GM11168 (cell line): ENCODE measurements around the gene ZYG11A.

Source experiments
- in situ Hi-C: fragments of 300-500 bp; cut with MboI; formaldehyde crosslinking; loops from one replicate; pipeline ENCODE4 v1.12.0; 2022; ENCODE audit warnings: low sequenced_read_pairs; ENCODE audit not compliant: unreplicated experiment

The ZYG11A gene

DNA sequence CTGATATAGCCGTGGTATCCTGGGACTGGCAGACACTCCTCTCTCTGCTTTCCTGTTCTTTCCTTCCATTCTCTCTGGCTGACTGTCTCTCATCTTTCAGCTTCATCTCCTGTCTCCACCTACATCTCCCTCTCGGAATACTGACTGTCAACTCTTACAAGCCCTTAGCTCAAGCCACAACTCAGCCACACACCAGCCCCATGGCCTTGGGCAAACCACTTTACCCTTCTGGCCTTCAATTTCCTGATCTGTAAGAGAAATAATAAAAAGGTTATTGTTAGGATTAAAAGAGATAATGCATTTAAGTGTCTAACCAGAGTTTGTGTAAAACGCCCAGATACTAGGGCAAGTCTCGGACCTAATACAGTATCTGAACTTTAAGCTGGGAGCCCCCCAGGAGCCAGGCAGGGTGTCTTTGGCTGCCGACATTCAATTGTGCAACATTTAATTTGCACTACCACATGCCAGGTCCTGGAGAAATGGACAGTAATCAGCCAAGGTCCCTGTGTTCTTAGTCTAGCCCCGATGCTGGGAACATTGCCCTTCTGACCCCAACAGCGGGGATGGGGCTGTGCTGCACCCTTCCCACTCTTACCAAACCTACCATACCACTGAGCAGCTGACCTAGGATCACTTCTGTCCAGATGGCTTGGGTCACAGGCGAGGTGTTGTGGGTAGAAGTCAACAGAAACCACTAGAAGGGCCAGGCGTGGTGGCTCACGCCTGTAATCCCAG, 73.8 kb downstream of the ZYG11A start:
- in situ Hi-C loops = no loop called here

DNA sequence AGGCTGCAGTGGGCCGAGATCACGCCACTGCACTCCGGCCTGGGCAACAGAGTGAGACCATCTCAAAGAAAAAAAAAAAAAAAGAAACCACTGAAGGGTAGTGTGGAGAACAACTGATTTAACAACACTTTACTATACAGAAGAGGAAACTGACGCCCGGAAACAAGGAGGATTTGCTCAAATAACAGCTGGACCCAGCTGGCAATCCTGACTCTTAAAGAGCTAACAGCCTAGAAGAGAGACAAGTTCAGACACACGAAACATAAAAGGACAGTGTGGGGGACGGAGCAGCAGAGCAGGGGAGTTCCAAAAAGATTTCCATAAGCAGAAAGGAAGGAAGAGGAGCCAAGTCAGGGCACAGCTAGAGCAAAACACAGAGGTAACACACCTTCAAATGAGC, 74.6 kb downstream of the ZYG11A start:
- in situ Hi-C loops = no loop called here

DNA sequence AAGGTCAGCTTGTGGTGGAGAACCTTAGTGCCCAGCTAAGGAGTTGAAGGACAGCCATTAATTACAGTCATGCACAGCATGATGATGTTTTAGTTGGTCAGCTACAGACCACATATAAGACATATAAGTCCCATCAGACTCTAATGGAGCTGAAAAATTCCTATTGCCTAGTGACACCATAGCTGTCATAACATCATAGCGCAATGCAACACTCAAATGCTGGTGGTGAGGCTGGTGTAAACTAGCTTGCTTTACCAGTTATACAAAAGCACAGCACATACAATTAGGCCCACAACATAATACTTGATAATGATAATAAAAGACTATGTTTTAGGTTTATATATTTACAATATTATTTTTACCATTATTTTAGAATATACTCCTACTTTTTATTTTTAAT, 75.0 kb downstream of the ZYG11A start:
- in situ Hi-C loops = no loop called here

DNA sequence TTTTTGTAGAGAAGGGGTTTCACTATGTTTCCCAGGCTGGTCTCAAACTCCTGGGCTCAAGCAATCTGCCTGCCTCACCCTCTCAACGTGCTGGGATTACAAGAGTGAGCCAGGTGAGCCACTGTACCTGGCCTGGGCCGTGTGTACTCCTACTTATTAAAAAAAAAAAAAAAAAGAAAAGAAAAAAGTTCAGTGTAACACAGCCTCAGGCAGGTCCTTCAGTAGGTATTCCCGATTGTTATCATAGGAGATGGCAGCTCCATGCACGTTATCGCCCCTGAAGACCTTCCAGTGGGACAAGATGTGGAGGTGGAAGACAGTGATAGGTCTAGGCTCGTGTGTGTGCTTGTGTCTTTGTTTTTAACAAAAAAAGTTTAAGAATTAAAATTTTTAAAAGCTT, 75.6 kb downstream of the ZYG11A start:
- in situ Hi-C loops = no loop called here

DNA sequence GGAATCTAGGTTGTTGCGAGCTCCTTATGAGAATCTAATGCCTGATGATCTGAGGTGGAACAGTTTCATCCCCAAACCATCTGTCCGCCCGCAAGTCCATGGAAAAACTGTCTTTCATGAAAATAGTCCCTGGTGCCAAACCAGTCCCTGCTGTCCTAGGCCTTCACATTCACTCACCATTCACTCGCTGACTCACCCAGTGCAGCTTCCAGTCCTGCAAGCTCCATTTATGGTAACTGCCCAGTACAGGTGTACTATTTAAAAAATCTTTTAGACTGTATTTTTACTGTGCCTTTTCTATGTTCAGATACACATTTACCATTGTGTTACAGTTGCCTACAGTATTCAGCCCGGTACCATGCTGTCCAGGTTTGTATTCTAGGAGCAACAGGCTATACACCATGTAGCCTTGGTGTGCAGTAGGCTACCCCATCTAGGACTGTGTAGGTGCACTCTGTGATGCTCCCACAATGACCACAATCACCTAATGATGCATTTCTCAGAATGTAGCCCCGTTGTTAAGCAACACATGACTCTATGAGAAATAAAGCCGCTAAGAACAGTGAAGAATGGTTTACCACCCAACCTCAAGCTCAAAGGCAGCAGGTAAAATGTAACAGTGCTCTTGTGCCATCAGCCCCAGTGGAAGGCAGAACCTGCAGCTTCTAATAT, 76.6 kb downstream of the ZYG11A start:
- in situ Hi-C loops = no loop called here

DNA sequence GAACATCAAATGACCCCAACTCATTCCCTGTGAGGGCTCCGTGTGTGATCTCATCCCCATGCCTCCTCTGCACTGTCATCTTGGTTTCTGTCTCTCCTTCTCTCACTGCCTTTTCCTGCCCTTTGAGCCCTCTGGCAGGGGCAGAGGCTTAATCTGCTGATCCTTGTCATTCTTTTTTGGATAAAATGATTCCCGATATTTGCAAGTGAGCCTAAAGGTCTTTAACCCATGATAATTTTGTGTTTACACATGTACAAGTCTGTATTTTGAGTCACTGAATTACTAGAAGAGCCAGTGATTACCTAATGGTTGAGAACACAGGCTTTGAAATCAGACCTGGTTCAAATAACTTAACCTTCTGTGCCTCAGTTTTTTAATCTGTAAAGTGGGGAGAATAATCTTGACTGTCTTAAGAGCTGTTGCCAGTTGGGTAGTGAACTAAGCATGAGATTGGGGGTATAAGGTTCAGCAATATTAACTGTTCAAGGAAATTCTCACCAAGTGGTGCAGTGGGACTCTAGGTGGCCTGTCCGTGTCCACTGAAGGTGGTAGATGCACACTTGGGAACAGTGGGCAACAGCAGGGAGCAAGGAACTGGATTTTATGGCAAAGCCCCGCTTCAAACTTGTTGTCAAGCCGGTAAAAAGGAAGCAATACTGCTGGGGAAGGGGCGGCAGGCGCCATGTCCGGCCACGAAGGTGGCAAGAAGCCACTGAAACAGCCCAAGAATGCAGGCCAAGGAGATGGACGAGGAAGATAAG, 77.3 kb downstream of the ZYG11A start:
- in situ Hi-C loops = loop anchor here (10.0 kb wide), 1 partner anchor 215 kb away; no protein-coding TSS in a partner anchor

DNA sequence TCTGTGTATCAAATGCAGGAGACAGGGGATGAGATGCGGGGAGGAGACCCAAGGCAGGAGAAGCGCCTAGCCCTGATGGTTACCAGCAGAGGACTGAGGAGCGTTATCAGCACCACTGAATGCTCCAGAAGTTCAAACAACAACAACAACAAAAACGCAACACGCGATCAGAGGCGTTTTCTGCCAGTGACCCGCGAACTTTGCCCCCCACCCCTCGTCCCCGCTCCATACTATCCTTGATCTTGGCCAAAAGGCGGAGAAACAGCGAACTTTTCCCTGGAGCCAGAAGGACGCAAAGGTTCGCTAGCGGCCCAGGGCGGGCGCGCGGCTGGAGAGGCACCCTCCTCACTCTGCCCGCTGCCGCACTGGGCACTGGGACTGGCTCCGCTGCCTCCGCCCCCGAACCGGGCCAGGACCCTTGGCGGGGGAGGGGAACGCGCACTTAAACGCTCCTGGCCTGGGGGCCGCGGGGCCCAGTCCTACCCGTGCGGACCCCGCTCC, 78.3 kb downstream of the ZYG11A start:
- in situ Hi-C loops = loop anchor here (10.0 kb wide), 1 partner anchor 216 kb away; no protein-coding TSS in a partner anchor

DNA sequence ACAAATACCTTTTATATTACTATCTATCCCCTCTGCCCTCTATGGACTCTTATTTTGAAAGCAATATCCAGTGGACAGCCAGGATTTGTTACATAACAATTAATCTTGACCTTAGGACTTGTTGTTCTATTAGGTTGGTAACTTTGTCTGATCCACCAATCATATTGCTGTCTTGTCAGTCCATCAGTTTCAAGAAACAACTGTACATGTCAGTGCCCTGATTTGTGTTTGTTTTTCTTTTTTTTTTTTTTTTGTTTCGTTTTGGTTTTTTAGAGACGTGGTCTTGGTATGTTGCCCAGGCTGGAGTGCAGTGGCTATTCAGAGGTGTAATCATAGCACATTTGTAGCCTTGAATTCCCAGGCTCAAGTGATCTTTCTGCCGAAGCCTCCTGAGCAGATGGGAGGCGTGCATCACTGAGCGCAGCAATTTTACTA, 83.0 kb downstream of the ZYG11A start:
- in situ Hi-C loops = loop anchor here (10.0 kb wide), 1 partner anchor 221 kb away; no protein-coding TSS in a partner anchor

DNA sequence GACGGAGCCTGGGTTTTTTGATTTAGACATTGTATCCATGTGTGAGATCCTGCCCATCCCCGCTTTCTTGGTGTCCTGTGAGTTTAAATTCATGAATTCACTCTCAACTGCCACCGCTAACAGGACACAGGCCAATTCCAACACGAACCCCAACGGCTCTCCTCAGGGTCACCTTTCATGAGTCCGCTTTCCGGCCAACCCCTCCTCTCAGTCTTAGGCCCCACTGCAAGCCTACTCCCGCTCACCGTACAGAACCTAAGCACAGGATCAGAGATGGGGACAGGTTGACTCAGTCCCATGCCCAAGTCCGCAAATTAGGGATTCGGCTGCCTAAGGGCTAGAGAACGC, 84.3 kb downstream of the ZYG11A start:
- in situ Hi-C loops = loop anchor here (10.0 kb wide), 1 partner anchor 222 kb away; no protein-coding TSS in a partner anchor

DNA sequence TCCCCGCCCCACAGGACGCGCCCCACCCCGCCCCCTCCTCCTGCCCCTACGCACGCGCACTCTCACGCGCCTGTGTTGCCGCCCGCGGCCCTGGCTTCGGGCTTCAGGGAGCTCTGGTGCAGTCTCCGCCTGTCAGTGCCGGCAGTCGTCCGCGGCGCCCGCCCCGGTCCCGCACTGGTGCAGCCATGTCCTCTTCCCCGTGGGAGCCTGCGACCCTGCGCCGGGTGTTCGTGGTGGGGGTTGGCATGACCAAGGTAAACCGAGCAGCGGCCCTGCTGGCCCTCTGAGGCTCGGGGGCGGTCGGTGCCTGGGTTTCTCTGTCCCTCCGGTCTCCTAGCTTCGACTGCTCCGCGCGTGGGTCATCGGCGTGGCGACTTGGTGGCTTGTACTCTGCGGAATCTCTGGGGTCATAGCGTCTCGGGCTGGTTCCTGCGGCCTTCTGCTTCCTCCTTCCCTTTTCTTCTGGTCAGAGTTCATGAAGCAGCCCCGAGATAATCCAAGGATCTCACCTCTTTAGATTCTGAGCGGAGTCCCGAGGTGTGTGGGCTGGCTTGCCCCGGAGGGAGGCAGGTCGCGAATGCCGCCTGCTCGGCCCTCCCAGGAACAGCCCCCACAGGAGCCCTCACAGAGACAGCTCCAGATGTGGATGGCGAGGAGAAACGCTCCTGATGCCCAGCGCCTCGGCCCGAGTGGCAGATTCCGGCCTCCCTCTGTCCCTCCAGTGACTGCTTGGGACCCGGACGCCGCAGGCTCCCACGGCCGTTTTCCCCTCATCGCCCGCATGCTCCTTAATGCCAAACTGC, 84.9 kb downstream of the ZYG11A start, which contains the start of gene SCP2:
SCP2 (plus strand) TSS at position 65 of the 803 bp plus-strand sequence; CDS start at position 186, 121 bp downstream.
- in situ Hi-C loops = loop anchor here (10.0 kb wide), 1 partner anchor 223 kb away; no protein-coding TSS in a partner anchor

DNA sequence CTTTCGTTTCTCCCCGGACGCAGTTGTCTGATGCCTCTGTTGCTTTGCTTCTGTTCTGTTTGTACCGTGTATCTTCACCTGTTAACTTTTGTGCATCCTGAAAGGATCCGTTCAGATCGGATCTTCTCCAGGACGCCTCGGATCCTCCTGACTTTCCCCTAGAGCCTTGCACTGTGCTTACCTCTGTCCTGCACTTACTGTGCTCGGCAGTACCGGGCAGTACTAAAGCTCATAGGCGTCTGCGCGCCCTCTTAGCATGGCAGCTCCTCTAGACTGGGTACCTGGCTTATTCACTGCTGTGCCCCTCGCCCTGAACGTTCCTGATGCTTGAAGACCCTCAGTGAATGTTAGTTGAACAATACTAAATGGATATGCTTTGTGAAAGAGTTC, 85.5 kb downstream of the ZYG11A start:
- in situ Hi-C loops = loop anchor here (10.0 kb wide), 1 partner anchor 223 kb away; no protein-coding TSS in a partner anchor

DNA sequence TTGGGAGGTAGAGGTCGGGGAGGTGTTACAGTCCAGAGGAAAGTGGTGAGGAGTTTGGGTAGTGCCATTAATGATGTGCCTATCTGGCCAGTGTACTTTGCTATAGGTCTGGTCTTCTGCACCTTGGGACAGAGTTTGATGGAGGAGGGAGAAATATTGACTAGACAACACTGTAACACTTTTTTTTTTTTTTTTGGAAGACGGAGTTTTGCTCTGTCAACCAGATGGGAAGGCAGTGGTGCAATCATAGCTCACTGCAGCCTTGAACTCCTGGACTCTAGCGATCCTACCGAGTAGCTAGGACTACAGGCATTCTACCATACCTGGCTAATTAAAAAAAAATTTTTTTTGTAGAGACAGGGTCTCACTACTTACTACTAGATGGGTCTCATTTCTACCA, 86.5 kb downstream of the ZYG11A start:
- in situ Hi-C loops = loop anchor here (10.0 kb wide), 1 partner anchor 224 kb away; no protein-coding TSS in a partner anchor

DNA sequence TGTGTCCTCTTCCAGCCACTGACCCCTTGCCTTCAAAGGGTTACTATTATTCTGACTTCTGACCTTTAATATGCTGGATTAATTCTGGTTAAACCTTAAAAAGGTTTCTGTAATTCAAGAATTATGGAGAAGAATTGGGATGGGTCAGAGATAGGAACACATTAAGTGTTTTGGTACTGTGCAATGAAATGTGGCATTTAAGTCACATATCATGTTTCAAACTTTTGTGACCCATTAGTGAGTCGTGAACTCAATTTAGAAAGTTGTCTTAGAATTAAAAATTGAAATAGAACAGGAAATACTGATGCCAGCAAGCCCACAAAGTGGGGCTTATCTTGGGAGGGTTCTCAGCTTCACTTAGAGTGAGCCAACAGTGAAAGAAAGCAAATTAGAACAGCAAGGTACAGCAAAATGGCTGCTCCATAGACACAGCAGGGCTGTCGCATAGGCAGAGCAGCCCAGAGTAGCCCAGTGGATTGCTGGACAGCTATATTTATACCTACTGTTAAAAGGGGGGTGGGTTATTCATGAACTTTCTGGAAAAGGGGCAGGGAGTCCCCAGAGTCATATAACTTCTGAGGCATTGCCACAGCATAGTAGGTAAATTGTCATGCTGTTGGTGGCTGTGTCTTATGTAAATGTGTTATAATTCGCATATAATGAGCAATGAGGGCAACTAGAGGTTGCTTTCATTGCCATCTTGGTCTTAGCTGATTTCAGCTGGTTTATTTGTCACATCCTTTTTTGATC, 95.0 kb downstream of the ZYG11A start:
- in situ Hi-C loops = no loop called here

DNA sequence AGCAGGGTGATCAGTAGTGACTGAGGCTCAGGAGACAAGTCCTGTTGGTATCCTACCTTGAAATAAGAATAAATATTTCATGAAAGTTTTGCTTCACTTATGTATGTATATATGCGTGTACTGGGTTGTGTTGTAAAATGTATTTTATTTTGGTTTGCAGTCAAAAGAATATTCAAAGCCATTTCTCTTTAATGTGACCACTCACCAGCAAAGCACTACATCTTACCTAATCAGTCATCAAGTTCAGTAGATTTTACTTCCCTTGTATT, 95.6 kb downstream of the ZYG11A start:
- in situ Hi-C loops = no loop called here

DNA sequence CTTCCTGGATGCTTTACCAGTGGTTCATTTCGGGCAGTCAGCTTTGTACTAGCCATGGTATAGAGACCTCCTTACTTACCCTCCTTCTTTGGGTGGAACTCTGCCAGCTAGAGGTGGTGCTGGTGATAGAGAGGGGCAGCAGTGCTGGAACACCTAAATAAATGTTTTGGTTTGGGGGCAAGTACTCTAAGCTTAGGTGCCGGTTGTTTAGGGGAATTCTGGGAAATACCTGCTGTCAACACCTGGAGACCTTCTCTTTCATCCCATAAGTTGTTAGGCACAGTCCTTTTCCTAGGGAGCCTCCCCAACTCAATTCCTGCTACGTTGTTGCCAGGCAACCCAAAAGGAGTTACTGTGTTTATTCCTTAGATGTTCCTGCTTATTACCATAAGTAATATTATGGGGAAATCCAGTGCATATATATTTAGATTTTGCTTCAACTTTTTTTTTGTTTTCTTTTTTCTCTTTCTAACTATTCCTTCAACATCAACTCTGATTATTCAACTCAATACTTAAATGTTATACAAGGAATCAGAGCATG, 101.4 kb downstream of the ZYG11A start:
- in situ Hi-C loops = no loop called here

DNA sequence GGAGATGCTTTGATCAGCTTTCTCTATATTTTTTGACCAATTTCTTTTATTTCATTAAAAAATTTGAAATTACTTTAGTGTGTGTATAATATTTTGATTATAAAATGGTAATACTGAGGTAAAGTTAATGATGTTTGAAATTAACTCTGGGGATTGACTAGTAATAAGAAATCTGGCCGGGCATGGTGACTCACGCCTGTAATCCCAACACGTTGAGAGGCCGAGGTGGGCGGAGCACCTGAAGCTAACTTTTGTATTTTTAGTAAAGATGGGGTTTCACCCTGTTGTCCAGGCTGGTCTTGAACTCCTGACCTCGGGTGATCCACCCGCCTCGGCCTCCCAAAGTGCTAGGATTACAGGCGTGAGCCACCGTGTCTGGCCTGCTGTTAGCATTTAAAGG, 102.0 kb downstream of the ZYG11A start:
- in situ Hi-C loops = no loop called here
